SIG-M5 (cell line): ENCODE data around the gene S100A13.
"Not testable (repeated sequence)": the region's sequence is repeated elsewhere in the genome, so short reads cannot be mapped to it uniquely, and the experiment has no call there.

Experiments used
- DNase-seq: peaks from one replicate; lab custom pipeline; 2025; lab: John Stamatoyannopoulos, UW

Gene S100A13

GRCh38 chr1:153602749-153603148 is 24.6 kb downstream of the S100A13 start:
- no peak for DNase-seq

- no peak for DNase-seq
These were observed 27.5 kb downstream of the S100A13 start for GRCh38 chr1:153599847-153600246.

- peak; percentile 98 for DNase-seq
These were observed 28.8 kb downstream of the S100A13 start for GRCh38 chr1:153598309-153599172.

GRCh38 chr1:153597206-153597605 is 30.1 kb downstream of the S100A13 start:
- DNase-seq = no peak

- DNase-seq = no peak
These were observed 34.6 kb downstream of the S100A13 start for GRCh38 chr1:153592748-153593147.

GRCh38 chr1:153588482-153588881 is 38.8 kb downstream of the S100A13 start:
- no peak for DNase-seq

- DNase-seq = not testable (repeated sequence)
These were observed 39.3 kb downstream of the S100A13 start for GRCh38 chr1:153588033-153588432.

- DNase-seq = no peak
These were observed 40.0 kb downstream of the S100A13 start for GRCh38 chr1:153587314-153587713.

- no peak for DNase-seq
These were observed 41.0 kb downstream of the S100A13 start for GRCh38 chr1:153586347-153586746.

- no peak for DNase-seq
These were observed 42.3 kb downstream of the S100A13 start for GRCh38 chr1:153585006-153585405.

GRCh38 chr1:153583976-153584375 is 43.3 kb downstream of the S100A13 start:
- DNase-seq = no peak

- DNase-seq = not testable (repeated sequence)
These were observed 43.8 kb downstream of the S100A13 start for GRCh38 chr1:153583514-153583913.

GRCh38 chr1:153582836-153583235 is 44.5 kb downstream of the S100A13 start:
- not testable (repeated sequence) for DNase-seq

- no peak for DNase-seq
These were observed 48.4 kb downstream of the S100A13 start for GRCh38 chr1:153578936-153579335.

- DNase-seq = no peak
These were observed 48.8 kb downstream of the S100A13 start for GRCh38 chr1:153578490-153578889.

- no peak for DNase-seq
These were observed 49.7 kb downstream of the S100A13 start for GRCh38 chr1:153577624-153578051.

GRCh38 chr1:153577138-153577537 is 50.2 kb downstream of the S100A13 start:
- DNase-seq = no peak

GRCh38 chr1:153575497-153575896 is 51.8 kb downstream of the S100A13 start:
- not testable (repeated sequence) for DNase-seq

- not testable (repeated sequence) for DNase-seq
These were observed 52.2 kb downstream of the S100A13 start for GRCh38 chr1:153575081-153575491.

- DNase-seq = no peak
These were observed 54.0 kb downstream of the S100A13 start for GRCh38 chr1:153573351-153573750.

- no peak for DNase-seq
These were observed 54.7 kb downstream of the S100A13 start for GRCh38 chr1:153572569-153573015.

- DNase-seq = no peak
These were observed 55.6 kb downstream of the S100A13 start for GRCh38 chr1:153571706-153572105.

GRCh38 chr1:153570874-153571273 is 56.4 kb downstream of the S100A13 start:
- DNase-seq = no peak

GRCh38 chr1:153569465-153569864 is 57.8 kb downstream of the S100A13 start:
- no peak for DNase-seq
